H1 (cell line): ENCODE results near the gene TMEM273. TPM values are rescaled to one million over a fixed set of nuclear protein-coding genes. Genes with fewer than 3 reads are reported as not detected.
A peak's percentile ranks its signal among the peaks of the same experiment; 100 is the strongest.

Source experiments
- CTCF ChIA-PET: fragments of 300-600 bp; sonication (Branson Sonifier 250); formaldehyde crosslinking; loops from one replicate; lab custom pipeline; 2021; ENCODE audit not compliant: partially characterized antibody; lab: Charles Lee
- POLR2A ChIA-PET: fragments of 300-600 bp; sonication (Branson Sonifier 250); formaldehyde crosslinking; loops from one replicate; lab custom pipeline; 2021; ENCODE audit warnings: inconsistent platforms; ENCODE audit not compliant: partially characterized antibody; lab: Charles Lee
- DNase-seq, 2 experiments: peaks; one replicate each; pipeline versions ENCODE4 v3.0.0 to v3.0.0-alpha.2; 2010 to 2022; ENCODE audit warnings: low spot score in 2 of 2, low read depth in 1 of 2, mixed read lengths in 1 of 2
- FAIRE-seq: peaks from 2 replicates; lab custom pipeline; 2011; peaks lifted over from hg19 to GRCh38; lab: Jason Lieb, UNC
- H2AFZ ChIP-seq: 2 replicates; pipeline ENCODE4 v1.8.1; 2012; ENCODE audit warnings: low read length, inconsistent platforms
- H2AK5ac ChIP-seq: 2 replicates; pipeline ENCODE4 v1.6.1; 2013; ENCODE audit warnings: low read depth, low read length
- H2BK120ac ChIP-seq: replicated peaks from 2 replicates; pipeline ENCODE3; 2013; ENCODE audit warnings: low read depth, low read length, inconsistent platforms
- H2BK12ac ChIP-seq: 2 replicates; pipeline ENCODE4 v1.6.1; 2013; ENCODE audit warnings: low read depth, low read length
- H2BK15ac ChIP-seq: 2 replicates; pipeline ENCODE4 v1.6.1; 2013; ENCODE audit warnings: low read length
- H2BK20ac ChIP-seq: 2 replicates; pipeline ENCODE4 v1.6.1; 2013; ENCODE audit warnings: low read length
- H2BK5ac ChIP-seq: 2 replicates; pipeline ENCODE4 v1.6.1; 2013; ENCODE audit warnings: low read depth, low read length
- H3K14ac ChIP-seq: 2 replicates; pipeline ENCODE4 v1.6.1; 2013; ENCODE audit warnings: inconsistent platforms; ENCODE audit not compliant: insufficient read length
- H3K18ac ChIP-seq: 2 replicates; pipeline ENCODE4 v1.6.1; 2013; ENCODE audit warnings: low read length; ENCODE audit errors: extremely low read depth
- H3K23ac ChIP-seq: 2 replicates; pipeline ENCODE4 v1.6.1; 2013; ENCODE audit warnings: inconsistent platforms; ENCODE audit not compliant: insufficient read length
- H3K23me2 ChIP-seq: 2 replicates; pipeline ENCODE4 v1.6.1; 2013; ENCODE audit warnings: low read depth, low read length
- H3K27ac ChIP-seq: 2 replicates; pipeline ENCODE4 v1.6.1; 2011; ENCODE audit warnings: low read depth, low read length, inconsistent platforms
- H3K27me3 ChIP-seq, 4 experiments: replicated peaks in 1 of 4; 1 replicate in 1 of 4; 2 replicates in 3 of 4; pipeline versions ENCODE4 v1.6.1 to v1.8.1; 2011 to 2013; ENCODE audit warnings: low read length in 3 of 4, mild to moderate bottlenecking in 3 of 4, inconsistent platforms in 2 of 4, mixed read lengths in 2 of 4, moderate library complexity in 1 of 4; ENCODE audit not compliant: control insufficient read depth in 3 of 4, insufficient read depth in 3 of 4; ENCODE audit errors: extremely low read depth in 1 of 4
- H3K36me3 ChIP-seq, 4 experiments: 2 replicates each; pipeline versions ENCODE4 v1.6.1 to v1.8.1; 2011 to 2013; ENCODE audit warnings: mild to moderate bottlenecking in 4 of 4, low read length in 3 of 4, moderate library complexity in 2 of 4, control low read depth in 1 of 4, inconsistent platforms in 1 of 4; ENCODE audit not compliant: insufficient read depth in 4 of 4, control insufficient read depth in 2 of 4
- H3K4ac ChIP-seq: replicated peaks from 2 replicates; pipeline ENCODE3; 2013; ENCODE audit warnings: low read length, low read depth, mixed read lengths, inconsistent platforms; ENCODE audit not compliant: insufficient read length
- H3K4me1 ChIP-seq, 4 experiments: replicated peaks in 1 of 4; 1 replicate in 1 of 4; 2 replicates in 3 of 4; pipeline versions ENCODE4 v1.6.1 to v1.8.1; 2011 to 2013; ENCODE audit warnings: low read length in 3 of 4, inconsistent platforms in 2 of 4, mixed read lengths in 1 of 4; ENCODE audit not compliant: insufficient read depth in 4 of 4, control insufficient read depth in 3 of 4
- H3K4me2 ChIP-seq, 2 experiments: 2 replicates each; pipeline versions ENCODE4 v1.6.1 to v1.8.1; 2011 to 2013; ENCODE audit warnings: low read depth in 2 of 2, low read length in 2 of 2, control low read depth in 1 of 2, inconsistent platforms in 1 of 2, mild to moderate bottlenecking in 1 of 2; ENCODE audit not compliant: insufficient read depth in 1 of 2
- H3K4me3 ChIP-seq, 4 experiments: fragments of 200-600, 300-600 bp in 1 of 4; sonication (generic), shearing (Covaris generic), sonication (Bioruptor Twin) in 1 of 4; 2 replicates each; pipeline versions ENCODE4 v1.5.1 to v1.8.1; 2011 to 2016; ENCODE audit warnings: low read length in 4 of 4, low read depth in 3 of 4, control low read depth in 2 of 4, inconsistent platforms in 2 of 4, mild to moderate bottlenecking in 2 of 4, mixed read lengths in 1 of 4, moderate library complexity in 1 of 4; ENCODE audit not compliant: insufficient read depth in 2 of 4; ENCODE audit errors: extremely low read depth in 1 of 4
- H3K56ac ChIP-seq: replicated peaks from 2 replicates; pipeline ENCODE3; 2013; ENCODE audit warnings: low read depth, mild to moderate bottlenecking, mixed read lengths, low read length, inconsistent platforms; ENCODE audit not compliant: insufficient read length
- H3K79me1 ChIP-seq: 2 replicates; pipeline ENCODE4 v1.6.1; 2013; ENCODE audit warnings: low read depth, low read length, control low read depth
- H3K79me2 ChIP-seq, 2 experiments: 2 replicates each; pipeline versions ENCODE4 v1.6.1 to v1.8.1; 2012 to 2013; ENCODE audit warnings: low read length in 2 of 2, mild to moderate bottlenecking in 2 of 2, inconsistent platforms in 1 of 2; ENCODE audit not compliant: insufficient read depth in 2 of 2, control insufficient read depth in 1 of 2
- H3K9ac ChIP-seq, 4 experiments: replicated peaks in 1 of 4; 1 replicate in 1 of 4; 2 replicates in 3 of 4; pipeline versions ENCODE4 v1.6.1 to v1.8.1; 2011 to 2013; ENCODE audit warnings: low read depth in 3 of 4, low read length in 3 of 4, control low read depth in 2 of 4, mild to moderate bottlenecking in 2 of 4, moderate library complexity in 2 of 4, inconsistent platforms in 1 of 4; ENCODE audit errors: extremely low read depth in 1 of 4
- H3K9me3 ChIP-seq, 2 experiments: 2 replicates each; pipeline versions ENCODE4 v1.6.1 to v1.8.1; 2012 to 2013; ENCODE audit warnings: mild to moderate bottlenecking in 2 of 2, moderate library complexity in 2 of 2, control low read depth in 1 of 2, inconsistent platforms in 1 of 2, low read depth in 1 of 2, low read length in 1 of 2, mixed read lengths in 1 of 2; ENCODE audit not compliant: insufficient read depth in 2 of 2
- H4K20me1 ChIP-seq, 2 experiments: replicated peaks in 1 of 2; 2 replicates each; pipeline versions ENCODE3 to v1.8.1; 2011 to 2013; ENCODE audit warnings: inconsistent platforms in 2 of 2, low read length in 2 of 2, mild to moderate bottlenecking in 1 of 2; ENCODE audit not compliant: insufficient read depth in 2 of 2, control insufficient read depth in 1 of 2
- H4K5ac ChIP-seq: 2 replicates; pipeline ENCODE4 v1.6.1; 2013; ENCODE audit warnings: low read length, low read depth, mixed read lengths, inconsistent platforms; ENCODE audit not compliant: insufficient read length
- H4K8ac ChIP-seq: 2 replicates; pipeline ENCODE4 v1.8.0; 2013; ENCODE audit warnings: mild to moderate bottlenecking, moderate library complexity, low read length, inconsistent platforms; ENCODE audit not compliant: insufficient read depth; ENCODE audit errors: extremely low read depth
- H4K91ac ChIP-seq: replicated peaks from 2 replicates; pipeline ENCODE3; 2013; ENCODE audit warnings: low read length, mixed read lengths, inconsistent platforms; ENCODE audit not compliant: insufficient read length
- ATF2 ChIP-seq: IDR thresholded peaks from 2 replicates; pipeline ENCODE4 v1.6.1; 2012; ENCODE audit warnings: low read length, inconsistent platforms
- CEBPB ChIP-seq: IDR thresholded peaks from 2 replicates; pipeline ENCODE4 v1.6.1; 2012; ENCODE audit warnings: low read depth, low read length
- CTBP2 ChIP-seq: IDR thresholded peaks from 2 replicates; pipeline ENCODE4 v1.7.0; 2011; ENCODE audit warnings: borderline replicate concordance, mild to moderate bottlenecking, moderate library complexity, mixed read lengths, low read length; ENCODE audit not compliant: insufficient read depth, insufficient read length
- CTCF ChIP-seq, 3 experiments: IDR thresholded peaks; 1 replicate in 2 of 3; 2 replicates in 1 of 3; pipeline versions ENCODE4 v1.5.1 to v1.6.1; 2011; ENCODE audit warnings: low read length in 3 of 3, mild to moderate bottlenecking in 3 of 3, inconsistent platforms in 2 of 3, low read depth in 1 of 3, moderate library complexity in 1 of 3; ENCODE audit not compliant: insufficient read depth in 1 of 3; ENCODE audit errors: control extremely low read depth in 1 of 3
- EZH2 ChIP-seq: fragments of 200-600 bp; sonication (generic); IDR thresholded peaks from 2 replicates; pipeline ENCODE4 v1.7.1; 2012; ENCODE audit warnings: low read depth, mild to moderate bottlenecking, moderate library complexity, low read length, inconsistent platforms; ENCODE audit not compliant: severe bottlenecking
- POLR2AphosphoS5 ChIP-seq: IDR thresholded peaks from 2 replicates; pipeline ENCODE4 v1.6.1; 2011; ENCODE audit warnings: low read depth, low read length
- POU5F1 ChIP-seq: IDR thresholded peaks from 2 replicates; pipeline ENCODE4 v1.6.1; 2011; ENCODE audit warnings: low read depth, mild to moderate bottlenecking, low read length, moderate library complexity
- SIN3A ChIP-seq, 2 experiments: IDR thresholded peaks in 1 of 2; conservative IDR thresholded peaks in 1 of 2; 2 replicates each; pipeline ENCODE4 v1.6.1; 2011 to 2012; ENCODE audit warnings: low read length in 2 of 2, improper control_type of control experiment in 1 of 2, low read depth in 1 of 2, mild to moderate bottlenecking in 1 of 2
- SUZ12 ChIP-seq: fragments of 200-600 bp; sonication (generic); IDR thresholded peaks from 2 replicates; pipeline ENCODE4 v1.6.1; 2012; ENCODE audit warnings: mild to moderate bottlenecking, inconsistent platforms, low read length, moderate library complexity, mixed read lengths
- WGBS, 2 experiments: shearing (Covaris generic) in 1 of 2; methylation state at CpG; one replicate each; pipeline versions ENCODE4 v1.1.6 to v1.1.7; 2013 to 2015; ENCODE audit warnings: low lambda C conversion rate in 2 of 2, mixed read lengths in 2 of 2, inconsistent platforms in 1 of 2, low coverage in 1 of 2, missing lambda C conversion rate in 1 of 2; ENCODE audit not compliant: insufficient replicate concordance in 2 of 2, insufficient coverage in 1 of 2, insufficient read length in 1 of 2; ENCODE audit errors: extremely low coverage in 1 of 2, missing lambda C conversion rate in 1 of 2; 5-methylcytosine and 5-hydroxymethylcytosine counted together
- polyA plus RNA-seq, 7 experiments: library from polyadenylated mRNA; depleted of rRNA in 3 of 7; stranded (reverse) in 5 of 7; unstranded in 2 of 7; fragments of >200 nt in 5 of 7; fragments of 200-250 nt in 2 of 7; gene quantifications; 1 replicate in 5 of 7; 2 replicates in 1 of 7; 4 replicates in 1 of 7; pipeline versions ENCODE4 v1.2.1 to v1.2.3, GENCODE V29; 2011 to 2013; ENCODE audit warnings: missing spikeins in 2 of 7, mixed read lengths in 2 of 7
- total RNA-seq: library from RNA; stranded (reverse); fragmentation: NEBNext Ultra II Directional; extraction: Animal tissue kit (Norgen Biotek cat#: 25700); gene quantifications from 2 replicates; pipeline ENCODE4 v1.2.1, GENCODE V29; 2021

Gene TMEM273
- total and polyA plus RNA-seq, 2 of the 8 experiments (the other 6 are each of a cell fraction or from before 2014, with no cell fraction given): not detected

DNA sequence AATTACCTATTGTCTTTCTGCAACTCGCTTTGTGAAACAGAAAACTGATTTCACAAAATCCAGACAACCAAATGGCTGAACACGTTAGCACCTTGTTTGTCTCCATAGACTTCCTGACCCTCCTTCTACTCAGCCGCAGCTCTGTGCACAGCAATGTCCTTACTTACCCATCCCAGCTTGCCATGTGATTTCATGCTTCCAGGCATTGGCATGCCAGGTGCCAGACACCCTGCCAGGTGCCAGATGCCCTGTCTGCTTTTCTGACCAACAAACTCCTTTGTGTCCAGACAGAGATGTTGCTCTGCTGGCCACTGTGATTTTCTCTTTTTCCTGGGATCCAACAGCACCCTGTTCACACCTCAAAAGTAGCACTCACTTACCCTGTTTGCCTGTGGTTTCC, 38.3 kb downstream of the TMEM273 start:
- H3K23ac ChIP-seq: no peak overlapping the region
- no peak overlapping the region for H4K8ac ChIP-seq
- H3K27ac ChIP-seq: no peak overlapping the region
- no peaks in the 10 kb centered on the region for H3K4me1 ChIP-seq
- ChIA-PET POLR2A (no interaction called here), CTCF (interaction anchor here (0.6 to 2.0 kb wide), 3 partner anchors 10 to 37 kb away, joined by 3 to 11 read pairs (median 3); no protein-coding TSS in a partner anchor)
- H3K4me3 ChIP-seq: no peak overlapping the region
- H3K79me1 ChIP-seq: no peaks in the 10 kb centered on the region
- H2BK12ac ChIP-seq: no peak overlapping the region
- H3K4ac ChIP-seq: no peak overlapping the region
- no peak overlapping the region for H2BK20ac ChIP-seq
- H3K27me3 ChIP-seq: no peaks in the 10 kb centered on the region
- no peak overlapping the region for H3K14ac ChIP-seq
- H2BK120ac ChIP-seq: no peak overlapping the region
- WGBS, 2 experiments: 86% methylated on average over 3 of the region's 3 CpGs; no CpG with 5 or more reads in 1 of the 2 experiments
- H3K9ac ChIP-seq: no peak overlapping the region
- no peak overlapping the region for H4K5ac ChIP-seq
- no peaks in the 10 kb centered on the region for H3K36me3 ChIP-seq
- H3K23me2 ChIP-seq: no peaks in the 10 kb centered on the region
- H3K18ac ChIP-seq: no peak overlapping the region
- no peak overlapping the region for H2AK5ac ChIP-seq
- H4K20me1 ChIP-seq: no peaks in the 10 kb centered on the region
- no peak overlapping the region for H2AFZ ChIP-seq
- peaks cover 0 to 4% of the 10 kb centered on the region in 2 experiments; a peak in 1 of 4 replicates for H3K9me3 ChIP-seq
- H3K56ac ChIP-seq: no peak overlapping the region
- H2BK5ac ChIP-seq: 0 out of 2 replicates have a peak overlapping the region, but pooled peaks have one; percentile 31
- DNase-seq (no peak), FAIRE-seq (no peak)
- no peaks in the 10 kb centered on the region for H3K79me2 ChIP-seq
- H4K91ac ChIP-seq: no peak overlapping the region
- H2BK15ac ChIP-seq: no peak overlapping the region
- no peak overlapping the region for H3K4me2 ChIP-seq
- TF ChIP-seq CTCF (IDR thresholded peaks at IDR 0.05; ENCODE audit: control extremely low read depth in 1 of 3, insufficient read depth in 1 of 3, low read depth in 1 of 3, low read length in 3 of 3): no peak
- TF ChIP-seq ATF2: no peak
- no peak for TF ChIP-seq POLR2AphosphoS5
- no peak for TF ChIP-seq SIN3A (conservative IDR thresholded peaks at IDR 0.05 in 1 of 2, IDR thresholded peaks at IDR 0.05 in 1 of 2; ENCODE audit: low read depth in 1 of 2, low read length in 2 of 2)
- TF ChIP-seq CTBP2: no peak
- no peak for TF ChIP-seq EZH2
- no peak for TF ChIP-seq POU5F1
- TF ChIP-seq SUZ12: no peak
- no peak for TF ChIP-seq CEBPB
